HEK293T (cell line): ENCODE results near the gene GOLGB1.
A peak's percentile ranks its signal among the peaks of the same experiment; 100 is the strongest.

Experiments
- BHLHE40 ChIP-seq: fragments of 450-650 bp; IDR thresholded peaks from 2 replicates; pipeline ENCODE4 v1.6.1; 2016; ENCODE audit warnings: mild to moderate bottlenecking, moderate library complexity, borderline replicate concordance
- ELF4 ChIP-seq: fragments of 450-650 bp; IDR thresholded peaks from 2 replicates; pipeline ENCODE4 v1.6.1; 2017; ENCODE audit warnings: antibody characterized with exemption
- FOXK2 ChIP-seq: fragments of 450-650 bp; IDR thresholded peaks from 2 replicates; pipeline ENCODE4 v1.6.1; 2016; ENCODE audit warnings: mild to moderate bottlenecking
- FOXM1 ChIP-seq: fragments of 450-650 bp; IDR thresholded peaks from 2 replicates; pipeline ENCODE4 v1.6.1; 2017; ENCODE audit warnings: mild to moderate bottlenecking, borderline replicate concordance
- L3MBTL2 ChIP-seq: fragments of 450-650 bp; conservative IDR thresholded peaks from 2 replicates; pipeline ENCODE4 v1.6.1; 2016; ENCODE audit warnings: mild to moderate bottlenecking
- LEF1 ChIP-seq: fragments of 450-650 bp; IDR thresholded peaks from 2 replicates; pipeline ENCODE4 v1.6.1; 2017; ENCODE audit warnings: mild to moderate bottlenecking, borderline replicate concordance
- NFRKB ChIP-seq: fragments of 450-650 bp; IDR thresholded peaks from 2 replicates; pipeline ENCODE4 v1.6.1; 2016; ENCODE audit warnings: mild to moderate bottlenecking, moderate library complexity
- PKNOX1 ChIP-seq: fragments of 450-650 bp; IDR thresholded peaks from 2 replicates; pipeline ENCODE4 v1.6.1; 2016
- SP1 ChIP-seq: fragments of 450-650 bp; IDR thresholded peaks from 2 replicates; pipeline ENCODE4 v1.6.1; 2017
- SUZ12 ChIP-seq: fragments of 450-650 bp; IDR thresholded peaks from 2 replicates; pipeline ENCODE4 v1.6.1; 2016; ENCODE audit warnings: mild to moderate bottlenecking
- TARDBP ChIP-seq: fragments of 450-650 bp; IDR thresholded peaks from 2 replicates; pipeline ENCODE4 v1.6.1; 2016
- ZNF384 ChIP-seq: fragments of 450-650 bp; IDR thresholded peaks from 2 replicates; pipeline ENCODE4 v1.6.1; 2016

GRCh38 chr3:121749276-121750086, at the start of gene GOLGB1:
- no peak for TF ChIP-seq FOXM1
- 0 out of 2 replicates have a peak, but pooled peaks have one; percentile 29 for TF ChIP-seq FOXK2
- no peak for TF ChIP-seq BHLHE40
- no peak for TF ChIP-seq SUZ12
- TF ChIP-seq L3MBTL2, result no peak
- no peak for TF ChIP-seq ZNF384
- TF ChIP-seq NFRKB, result no peak
- no peak for TF ChIP-seq TARDBP
- TF ChIP-seq PKNOX1, result peak; percentile 93
- no peak for TF ChIP-seq SP1
- no peak for TF ChIP-seq LEF1
- peak; percentile 82 for TF ChIP-seq ELF4
